Ishikawa (cell line): ENCODE results near the gene SYT4.

Experiments used
- CEBPB ChIP-seq: IDR thresholded peaks from 2 replicates; pipeline ENCODE4 v1.6.1; 2012
- CREB1 ChIP-seq: IDR thresholded peaks from 2 replicates; pipeline ENCODE4 v1.6.1; 2012; ENCODE audit warnings: low read depth
- EGR1 ChIP-seq: IDR thresholded peaks from 2 replicates; pipeline ENCODE4 v1.6.1; 2012
- EP300 ChIP-seq: IDR thresholded peaks from 2 replicates; pipeline ENCODE4 v1.6.1; 2012; ENCODE audit warnings: borderline replicate concordance
- FOXM1 ChIP-seq: IDR thresholded peaks from 2 replicates; pipeline ENCODE4 v1.6.1; 2012; ENCODE audit warnings: low read depth, borderline replicate concordance
- MAX ChIP-seq: IDR thresholded peaks from 2 replicates; pipeline ENCODE4 v1.6.1; 2012
- NFIC ChIP-seq: IDR thresholded peaks from 2 replicates; pipeline ENCODE4 v1.6.1; 2012
- RAD21 ChIP-seq: IDR thresholded peaks from 2 replicates; pipeline ENCODE4 v1.6.1; 2012; ENCODE audit warnings: low read depth
- REST ChIP-seq: IDR thresholded peaks from 2 replicates; pipeline ENCODE4 v1.6.1; 2012; ENCODE audit warnings: low read depth, mild to moderate bottlenecking
- TAF1 ChIP-seq: IDR thresholded peaks from 2 replicates; pipeline ENCODE4 v1.6.1; 2012; ENCODE audit warnings: low read depth, mild to moderate bottlenecking
- TCF12 ChIP-seq: IDR thresholded peaks from 2 replicates; pipeline ENCODE4 v1.6.1; 2012; ENCODE audit warnings: low read depth
- TEAD4 ChIP-seq: IDR thresholded peaks from 2 replicates; pipeline ENCODE4 v1.6.1; 2012
- USF1 ChIP-seq: IDR thresholded peaks from 2 replicates; pipeline ENCODE4 v1.6.1; 2012
- YY1 ChIP-seq: IDR thresholded peaks from 2 replicates; pipeline ENCODE4 v1.6.1; 2012; ENCODE audit warnings: low read depth
- ZBTB7A ChIP-seq: IDR thresholded peaks from 2 replicates; pipeline ENCODE4 v1.6.1; 2012; ENCODE audit warnings: low read depth

The SYT4 gene

GRCh38 chr18:43303376-43303775, 26.1 kb upstream of the SYT4 start:
- TF ChIP-seq EP300 (no peak), TAF1 (no peak), TCF12 (no peak), NFIC (no peak), YY1 (no peak), TEAD4 (no peak), CEBPB (no peak), FOXM1 (no peak), ZBTB7A (no peak), MAX (no peak)

- TF ChIP-seq EP300 = no peak
- TF ChIP-seq TAF1 = no peak
- no peak for TF ChIP-seq NFIC
- TF ChIP-seq FOXM1 = no peak
Observed at GRCh38 chr18:43283299-43283698, 6.0 kb upstream of the SYT4 start.

GRCh38 chr18:43279015-43279744, 1.9 kb upstream of the SYT4 start:
- TF ChIP-seq EGR1 = no peak

GRCh38 chr18:43278355-43278754, 1.1 kb upstream of the SYT4 start:
- TF ChIP-seq FOXM1 = no peak
- TF ChIP-seq RAD21 = no peak
- no peak for TF ChIP-seq EP300
- TF ChIP-seq ZBTB7A = no peak
- no peak for TF ChIP-seq TEAD4
- no peak for TF ChIP-seq EGR1
- no peak for TF ChIP-seq CREB1
- no peak for TF ChIP-seq NFIC
- no peak for TF ChIP-seq YY1
- no peak for TF ChIP-seq CEBPB

- TF ChIP-seq TCF12 (no peak), ZBTB7A (no peak), NFIC (no peak), TEAD4 (no peak), TAF1 (no peak), MAX (no peak), RAD21 (no peak), FOXM1 (no peak), CEBPB (no peak), CREB1 (no peak), YY1 (no peak), USF1 (no peak), EGR1 (no peak), EP300 (no peak), REST (no peak)
Observed at GRCh38 chr18:43276491-43276890, 799 bp downstream of the SYT4 start.

GRCh38 chr18:43275546-43275945, 1.7 kb downstream of the SYT4 start:
- TF ChIP-seq CREB1 (no peak), MAX (no peak), TEAD4 (no peak), NFIC (no peak)

GRCh38 chr18:43274526-43274925, 2.8 kb downstream of the SYT4 start:
- TF ChIP-seq RAD21 (no peak), NFIC (no peak), FOXM1 (no peak), EP300 (no peak), TAF1 (no peak), YY1 (no peak), ZBTB7A (no peak), MAX (no peak), TEAD4 (no peak), USF1 (no peak), CREB1 (no peak), EGR1 (no peak), TCF12 (no peak), CEBPB (no peak), REST (no peak)
